Stimulated activated CD4-positive, alpha-beta T cell treated with anti-CD3 and anti-CD28 coated beads, Interleukin-12 subunit alpha, Interleukin-12 subunit beta, amount 100 ng/mL, for 48 hours (primary cell): ENCODE results near the gene NALCN.

Experiments
- DNase-seq, 3 donors: peaks; one replicate each; pipeline ENCODE4 v3.0.0-alpha.2; 2020; ENCODE audit warnings: low read depth in 2 of 3, low spot score in 1 of 3

The NALCN gene

DNA sequence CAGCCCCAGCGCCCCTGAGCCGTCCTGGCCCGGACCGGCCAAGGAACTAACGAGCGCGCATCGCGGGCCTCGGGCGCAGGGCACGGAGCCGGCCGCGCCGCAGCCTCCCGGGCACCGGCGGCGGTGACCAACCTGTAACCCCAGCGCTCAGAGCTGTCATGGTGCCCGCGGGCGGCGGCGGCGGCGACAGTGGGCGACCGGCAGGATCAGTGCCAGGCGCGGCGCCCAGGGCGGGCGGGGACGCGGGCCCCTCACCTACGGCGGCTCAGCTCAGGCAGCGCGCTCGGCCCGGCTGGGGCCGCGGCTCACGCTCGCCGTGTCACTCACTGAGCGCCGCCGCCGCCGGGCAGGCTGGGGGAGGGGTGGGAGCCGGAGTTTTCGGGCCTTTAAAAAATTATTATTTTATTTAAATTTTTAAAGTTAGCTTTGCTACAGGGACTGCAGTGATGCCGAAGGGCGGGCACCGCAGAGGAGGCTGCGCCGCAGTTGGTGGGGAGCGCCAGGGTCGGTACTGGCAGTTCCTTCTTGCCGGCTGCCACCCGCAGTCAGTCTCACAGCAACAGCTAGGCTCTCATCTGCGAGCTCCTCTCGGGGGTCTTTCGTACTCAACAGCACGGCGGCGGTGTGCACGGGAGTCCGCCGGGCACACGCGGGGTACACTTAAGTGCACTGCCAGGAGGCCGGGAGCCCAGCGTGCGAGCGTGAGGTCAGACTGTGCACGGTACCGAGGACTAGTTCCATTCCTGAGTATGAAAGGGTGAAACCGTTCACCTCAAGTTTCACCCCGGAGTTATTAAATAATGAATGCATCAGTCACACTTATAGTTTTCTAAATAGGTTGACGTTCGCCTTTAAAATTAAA is at the start of gene NALCN:
TSS of gene NALCN (minus strand) at position 328 of the 862 bp plus-strand sequence. CDS start 17,382 bp downstream, outside the sequence.
- DNase-seq = no peak

DNA sequence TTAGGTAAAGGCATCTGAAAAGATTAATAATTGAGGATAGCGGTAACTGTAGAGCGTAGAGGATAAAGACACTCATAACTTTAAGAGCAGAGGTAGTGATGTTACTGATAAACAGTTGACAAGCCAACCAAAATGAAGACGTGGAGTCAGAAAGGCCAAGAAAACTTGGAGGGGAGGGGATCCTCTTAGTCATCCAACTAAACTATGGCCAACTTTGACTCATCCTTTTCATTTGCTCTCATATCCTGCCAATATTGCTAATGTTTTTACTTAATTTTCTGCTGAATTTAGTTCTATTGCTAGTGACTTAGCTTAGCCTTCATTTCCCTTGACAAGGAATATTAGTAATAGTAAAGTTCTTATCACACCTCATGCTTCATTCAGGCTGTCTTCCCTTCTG is 49.6 kb upstream of the NALCN start:
- no peak for DNase-seq

DNA sequence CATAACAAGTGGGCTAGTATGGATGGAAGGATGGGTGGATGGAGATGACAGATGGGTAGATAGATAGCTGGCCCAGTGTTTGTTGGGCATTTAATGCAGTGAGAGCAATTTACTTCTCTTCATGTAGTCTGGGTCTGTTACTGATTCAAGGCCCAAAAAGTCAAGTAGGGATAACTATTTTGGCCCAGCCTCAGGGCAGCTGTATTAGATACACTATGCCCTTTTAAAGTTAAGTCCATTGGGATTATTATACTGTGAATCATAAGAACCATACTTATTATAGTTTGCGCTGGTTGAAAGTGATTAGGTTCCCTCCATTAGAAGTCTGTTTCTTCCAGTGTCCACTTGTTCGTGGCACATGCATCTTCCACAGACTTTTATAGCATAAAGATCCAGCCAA is 40.9 kb upstream of the NALCN start:
- DNase-seq = no peak

DNA sequence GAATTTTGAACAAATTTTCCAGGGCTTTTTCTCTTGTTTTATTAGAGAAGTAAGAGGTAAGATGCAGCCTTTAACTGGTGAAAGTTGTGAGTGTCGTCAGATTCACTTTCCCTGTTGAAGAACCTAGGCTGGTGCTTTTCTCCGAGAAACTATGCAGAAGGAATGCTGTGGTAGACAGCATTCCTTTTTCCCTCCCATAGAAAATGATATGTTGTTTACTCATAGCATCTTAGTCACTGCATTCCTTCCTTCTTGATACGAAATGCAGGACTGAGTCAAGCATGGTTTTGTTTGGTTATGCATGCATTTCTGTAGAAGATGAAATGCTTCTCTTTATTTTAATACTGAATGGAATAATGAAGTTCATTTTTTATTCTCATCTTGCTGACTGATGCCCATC is 39.6 kb upstream of the NALCN start:
- DNase-seq = no peak

DNA sequence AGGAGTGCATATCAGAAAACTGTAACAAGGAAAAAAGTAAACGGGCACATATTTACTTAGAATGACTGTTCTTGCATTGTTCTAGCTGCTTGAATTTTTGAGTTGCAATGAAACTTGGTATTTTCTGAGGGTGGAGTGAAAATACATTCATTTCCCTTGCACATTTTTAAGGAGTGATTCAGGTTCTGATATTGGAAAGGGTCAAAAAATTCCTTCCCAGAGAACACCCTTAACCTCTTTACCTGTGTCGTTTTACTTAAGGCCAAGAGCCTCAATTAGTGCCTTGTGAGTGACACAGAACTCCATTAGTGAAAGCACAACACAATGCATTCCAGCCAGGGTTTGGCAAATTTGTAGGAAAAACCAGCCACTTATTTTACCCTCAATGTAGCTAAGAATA is 38.5 kb upstream of the NALCN start:
- no peak for DNase-seq

DNA sequence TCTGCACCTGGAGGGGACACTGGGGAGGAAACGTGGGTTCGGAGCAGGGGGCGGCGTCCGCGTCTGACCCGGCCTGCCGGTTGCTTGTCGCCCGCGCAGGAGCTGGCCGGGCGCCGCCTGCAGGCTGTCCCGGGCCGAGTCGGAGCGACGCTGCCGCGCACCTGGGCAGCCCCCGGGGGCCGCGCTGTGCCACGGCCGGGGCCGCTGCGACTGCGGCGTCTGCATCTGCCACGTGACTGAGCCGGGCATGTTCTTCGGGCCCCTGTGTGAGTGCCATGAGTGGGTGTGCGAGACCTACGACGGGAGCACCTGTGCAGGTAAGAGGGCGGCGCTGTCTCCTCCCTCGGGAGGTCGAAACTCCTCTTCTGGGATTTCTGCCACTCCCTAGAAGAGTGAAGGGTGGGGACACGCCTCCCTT is 37.5 kb upstream of the NALCN start:
- DNase-seq = no peak

DNA sequence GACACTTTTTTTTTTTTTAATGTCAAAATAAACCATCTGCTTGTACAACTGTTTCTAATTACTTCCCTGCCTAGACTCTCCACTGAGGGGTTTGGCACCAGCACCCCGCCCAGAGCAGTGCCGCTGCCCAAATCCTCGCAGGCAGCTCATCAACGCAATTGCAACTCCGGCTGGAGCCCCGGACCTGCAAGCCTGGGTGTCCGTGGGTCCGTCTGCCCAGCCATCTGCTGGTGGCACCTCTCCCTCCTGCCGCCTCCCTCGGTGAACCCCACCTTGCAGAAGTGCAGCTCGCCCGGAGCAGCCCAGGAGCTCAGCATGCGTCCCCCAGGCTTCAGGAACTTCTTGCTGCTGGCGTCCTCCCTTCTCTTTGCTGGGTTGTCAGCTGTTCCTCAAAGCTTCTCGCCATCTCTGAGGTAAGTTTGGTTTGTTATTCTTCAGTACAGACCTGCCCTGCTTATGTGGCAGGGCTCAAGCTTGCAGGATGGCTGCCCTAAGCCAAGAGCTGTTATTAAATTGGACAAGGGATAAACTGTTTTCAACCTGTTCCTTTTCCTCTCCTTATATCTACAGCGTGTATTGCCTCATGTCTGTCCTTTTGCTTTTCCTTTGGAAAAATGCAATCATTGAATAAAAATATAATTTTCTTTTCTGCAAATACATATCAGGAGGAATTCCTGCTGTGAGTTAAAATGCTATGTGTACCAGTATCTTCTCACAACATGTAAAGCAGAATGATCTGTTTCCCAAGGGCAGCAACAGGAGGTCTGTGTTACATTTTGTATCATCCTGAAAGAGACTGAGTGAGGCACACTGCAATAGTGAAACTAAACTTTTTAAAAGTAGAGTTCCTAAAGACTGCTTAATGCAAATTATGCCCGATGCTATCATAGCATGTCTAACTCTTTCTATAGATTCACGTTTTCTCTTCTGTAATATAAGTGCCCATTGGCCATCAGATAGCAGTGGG is 36.5 kb upstream of the NALCN start, which contains the start of gene ITGBL1:
TSS of gene ITGBL1 (plus strand) at position 157 of the 967 bp plus-strand sequence. CDS start at position 316, 159 bp downstream.
- no peak for DNase-seq

DNA sequence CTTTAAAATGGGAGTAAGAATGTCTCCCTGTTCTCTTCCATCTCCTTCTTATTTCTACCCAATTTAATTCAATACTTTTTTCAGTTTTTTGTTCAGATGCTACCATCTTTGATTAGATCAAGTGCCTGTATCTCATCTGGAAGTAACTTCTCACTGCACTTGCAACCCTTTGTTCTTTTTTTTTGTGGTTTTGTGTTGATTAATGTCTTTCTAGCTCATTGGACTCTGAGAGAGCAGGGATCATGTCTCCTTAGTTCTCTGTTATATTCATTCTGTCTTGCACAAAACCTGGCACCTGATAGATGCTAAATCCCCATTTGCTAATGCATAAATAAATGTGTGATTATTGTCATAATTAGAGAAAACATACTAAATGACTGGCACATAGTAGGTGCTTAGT is 35.3 kb upstream of the NALCN start:
- DNase-seq = no peak

DNA sequence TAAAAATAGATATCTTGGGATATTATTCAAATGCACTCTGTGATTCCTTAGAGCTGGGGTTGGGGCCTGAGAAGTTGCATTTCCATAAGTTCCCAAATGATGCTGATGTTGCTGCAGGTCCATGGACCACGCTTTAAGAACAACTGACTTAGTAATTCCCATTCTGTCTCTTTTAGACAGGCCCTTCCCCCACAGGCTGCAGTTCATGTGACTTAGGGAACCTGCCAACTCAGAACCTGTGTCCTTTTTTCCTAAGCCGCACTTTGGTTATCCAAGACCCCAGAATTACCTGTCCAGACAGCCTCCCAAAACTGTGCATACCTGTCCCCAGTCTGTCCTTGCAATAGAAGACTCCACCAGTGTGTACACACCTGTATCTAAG is 34.4 kb upstream of the NALCN start:
- DNase-seq = no peak

DNA sequence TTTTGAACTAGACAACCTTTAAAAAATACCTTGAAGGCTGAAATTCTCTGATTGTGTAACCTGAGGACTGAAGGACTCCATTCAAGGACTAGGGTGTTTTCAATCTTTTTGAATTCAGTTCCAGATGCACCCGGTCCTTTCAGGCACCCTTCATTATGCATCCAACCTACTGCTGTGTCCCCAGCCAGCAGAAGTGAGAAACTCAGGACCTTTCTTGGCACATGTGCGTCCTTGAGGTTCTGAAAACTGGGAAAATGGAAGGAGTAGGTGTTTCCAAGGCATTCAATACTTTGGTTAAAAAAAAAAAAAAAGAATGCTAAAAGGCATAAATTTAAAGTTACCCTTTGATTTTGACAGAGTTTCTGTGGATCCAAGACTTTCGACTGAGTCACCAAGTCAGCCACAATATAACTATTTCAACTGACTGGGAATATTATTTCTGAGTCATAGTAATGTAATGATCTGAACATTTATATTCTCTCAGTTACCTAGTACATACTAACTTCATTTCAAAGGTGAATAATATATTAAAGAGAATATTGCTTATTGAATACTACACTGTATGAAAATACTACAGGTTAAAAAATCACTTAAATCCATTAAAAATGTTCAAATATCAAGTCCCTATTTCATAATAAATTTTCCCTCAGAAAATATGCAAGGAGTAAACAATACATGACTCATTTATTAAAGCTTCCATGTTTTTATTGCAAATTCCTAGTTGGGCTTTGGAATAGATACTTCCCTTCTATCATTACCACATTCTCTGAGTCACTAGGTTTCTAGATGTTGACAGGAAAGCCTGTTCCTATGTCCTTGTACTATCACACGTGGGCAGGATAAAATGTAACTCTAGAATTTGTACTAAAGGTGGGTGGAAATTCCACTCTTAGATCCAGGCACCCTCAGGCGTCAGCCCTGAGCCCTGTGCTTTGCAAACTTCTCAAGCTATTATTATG is 33.8 kb upstream of the NALCN start:
- no peak for DNase-seq

DNA sequence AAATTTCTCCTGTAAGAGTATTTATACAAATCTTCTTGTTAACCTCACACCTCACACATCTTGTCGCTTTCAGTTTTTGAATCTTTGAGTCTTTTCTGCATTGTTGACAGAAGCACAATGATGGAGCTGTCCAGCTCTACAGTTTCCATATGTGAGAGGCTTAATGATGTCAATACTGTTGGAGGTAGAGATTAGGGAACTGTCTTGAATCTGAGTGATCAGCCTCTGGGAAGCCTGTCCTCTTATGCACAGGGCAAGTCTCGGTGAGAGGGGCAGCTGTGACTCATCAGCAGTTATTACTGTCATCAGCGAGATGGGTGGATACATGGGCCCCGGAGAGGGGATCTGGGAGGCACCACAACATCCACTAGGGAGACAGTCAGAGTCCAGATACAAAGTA is 31.5 kb upstream of the NALCN start:
- no peak for DNase-seq

DNA sequence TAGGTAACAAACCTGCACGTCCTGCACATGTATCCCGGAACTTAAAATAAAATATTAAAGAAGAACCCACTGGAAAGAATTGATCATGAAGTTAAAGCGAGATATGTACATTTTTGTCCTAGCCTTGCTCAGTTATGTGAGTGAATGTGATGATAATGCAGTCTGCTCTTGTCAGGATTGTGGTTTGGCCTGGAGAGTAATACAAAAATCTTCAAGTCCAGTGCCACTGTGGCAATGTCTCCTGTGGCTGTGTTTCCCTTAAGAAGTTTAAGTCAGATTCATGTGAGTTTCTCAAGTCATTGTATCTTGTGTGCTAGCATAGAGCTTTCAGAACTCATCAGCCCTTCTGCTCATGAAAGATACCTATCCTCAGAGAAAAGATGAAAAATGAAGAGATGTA is 18.2 kb upstream of the NALCN start:
- DNase-seq = no peak

DNA sequence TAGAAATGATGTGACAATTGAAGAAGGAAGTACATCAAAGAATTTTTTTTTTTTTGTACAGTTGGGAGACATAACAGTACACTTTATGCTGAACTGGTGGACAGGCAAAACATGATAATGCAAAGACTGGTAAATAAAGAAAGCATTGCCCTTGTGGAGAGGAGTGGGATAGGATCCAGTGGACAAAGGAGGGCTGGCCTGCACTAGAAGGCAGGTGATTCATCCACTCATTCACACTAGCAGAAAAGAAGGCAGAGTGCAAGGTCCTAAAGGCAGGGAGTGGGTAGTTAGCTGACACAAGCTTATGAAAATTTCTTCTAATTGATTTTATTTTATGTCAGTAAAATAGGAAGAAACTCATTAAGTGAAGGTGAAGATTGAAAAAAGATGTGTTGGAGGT is 17.6 kb upstream of the NALCN start:
- DNase-seq = no peak

DNA sequence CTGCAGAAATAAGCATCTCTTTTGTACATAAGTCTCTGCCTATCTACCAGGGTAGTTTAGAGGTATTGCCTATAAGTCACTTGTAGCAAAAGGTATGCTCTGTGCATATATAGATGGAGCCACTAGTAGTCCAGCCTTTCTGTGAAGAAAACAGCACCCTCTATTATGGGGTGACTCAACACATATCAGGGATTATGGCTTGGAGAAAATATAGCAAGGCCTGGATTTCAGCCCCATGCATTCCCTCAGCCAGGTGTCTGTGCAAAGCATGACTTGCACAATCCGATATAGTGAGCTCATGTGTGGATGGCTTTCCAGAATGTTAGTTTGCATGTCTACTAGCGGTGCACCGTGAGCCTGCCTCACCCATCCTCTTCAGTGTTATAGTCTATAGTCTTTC is 13.4 kb upstream of the NALCN start:
- DNase-seq = no peak

DNA sequence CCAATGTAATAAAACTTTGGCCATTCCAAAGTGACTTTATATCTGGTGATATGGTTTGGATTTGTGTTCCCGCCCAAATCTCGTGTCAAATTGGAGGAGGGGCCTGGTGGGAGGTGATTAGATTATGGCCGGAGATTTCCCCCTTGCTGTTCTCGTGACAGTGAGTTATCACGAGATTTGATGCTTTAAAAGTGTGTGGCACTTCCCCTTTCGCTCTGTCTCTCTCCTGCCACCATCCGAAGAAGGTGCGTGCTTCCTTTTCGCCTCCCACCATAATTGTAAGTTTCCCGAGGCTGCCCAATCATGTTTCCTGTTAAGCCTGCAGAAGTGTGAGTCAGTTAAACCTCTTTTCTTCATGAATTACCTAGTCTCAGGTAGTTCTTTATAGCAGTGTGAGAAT is 9.3 kb upstream of the NALCN start:
- DNase-seq = no peak

DNA sequence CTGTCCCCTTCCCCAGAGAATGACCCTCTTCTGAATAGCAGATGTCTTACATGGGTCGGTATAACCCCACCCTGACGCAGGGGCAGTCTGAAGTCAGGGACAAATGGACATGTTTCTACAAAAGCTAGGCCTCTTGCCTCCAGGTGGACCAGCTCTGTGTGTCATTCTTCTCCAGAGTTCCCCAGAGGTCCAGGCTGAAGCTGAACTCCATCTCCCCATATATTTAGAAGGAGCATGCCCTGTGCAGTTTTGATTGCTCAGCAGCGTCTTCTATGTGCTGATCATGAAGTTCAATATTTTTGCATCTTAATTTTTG is 8.8 kb upstream of the NALCN start:
- no peak for DNase-seq

DNA sequence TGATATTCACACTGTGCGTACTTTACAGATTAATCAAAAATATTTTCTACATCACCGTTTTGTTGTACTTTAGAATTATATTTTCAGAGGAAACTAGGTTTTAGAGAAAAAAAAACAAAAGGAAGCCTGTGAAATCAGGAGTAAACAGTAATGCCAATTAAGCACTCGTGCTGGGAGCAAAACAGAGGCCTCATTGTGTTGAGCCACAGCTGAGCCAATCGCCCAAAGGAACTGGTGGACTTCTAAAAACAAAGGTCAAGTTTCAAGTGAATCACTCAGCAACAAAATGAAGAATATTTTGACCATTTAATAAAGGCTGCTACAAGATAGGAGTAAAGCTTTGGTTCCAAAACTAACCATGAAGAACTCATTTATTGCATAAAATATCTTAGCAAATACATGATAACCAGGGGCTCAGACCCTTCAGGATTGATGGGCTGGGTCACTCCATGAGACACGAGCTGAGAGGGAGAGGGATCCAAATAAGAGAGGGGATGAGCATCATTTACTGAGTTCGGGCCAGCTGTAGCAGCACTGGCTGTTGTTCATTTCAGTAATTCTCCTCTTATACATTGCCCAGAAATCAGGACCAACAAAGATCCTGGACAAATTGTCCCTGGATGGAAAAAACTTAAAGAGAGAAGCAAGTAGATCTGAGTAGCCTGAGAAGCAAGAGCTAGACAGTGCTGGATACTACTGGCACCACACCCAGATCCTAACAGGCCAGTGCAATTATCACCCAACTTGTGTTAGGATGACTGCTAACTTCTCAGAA is 8.3 kb upstream of the NALCN start:
- DNase-seq = no peak

DNA sequence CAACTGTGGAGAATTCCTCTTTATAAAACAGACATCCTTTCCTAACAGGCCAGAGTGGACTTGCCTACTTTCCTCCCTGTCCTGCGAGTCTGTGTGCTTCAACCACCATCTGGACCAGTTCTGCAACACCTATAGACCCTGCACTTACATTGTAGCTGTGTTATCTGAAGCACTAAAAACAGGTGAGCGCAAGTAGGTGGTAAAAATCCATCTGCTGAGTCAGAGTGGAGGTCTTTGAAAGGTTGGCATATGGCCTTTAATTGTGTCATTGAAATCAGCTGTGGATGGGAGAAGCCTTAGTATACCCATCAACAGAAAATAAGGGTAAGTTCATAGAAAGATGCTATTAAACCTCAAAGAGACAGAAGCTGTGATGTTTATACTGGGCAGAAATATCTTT is 7.6 kb upstream of the NALCN start:
- DNase-seq = no peak

DNA sequence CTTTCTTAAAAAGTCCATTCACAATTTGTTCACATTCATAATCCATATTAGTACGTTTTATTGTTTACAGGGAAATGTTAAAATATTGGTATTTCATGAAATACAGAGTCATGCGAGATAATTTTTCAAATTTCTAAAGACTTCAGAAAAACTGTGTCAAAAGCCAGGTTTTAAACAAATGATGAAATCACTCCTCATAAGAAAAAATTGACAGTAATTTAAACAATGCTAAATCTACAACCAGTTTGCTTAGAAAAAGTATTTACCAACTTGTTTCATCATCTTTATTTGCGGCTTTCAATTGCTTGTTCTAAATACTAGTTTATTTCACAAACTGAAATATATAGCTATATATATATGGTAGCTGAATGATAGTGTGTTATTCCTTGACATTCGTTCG is 1.2 kb upstream of the NALCN start:
- no peak for DNase-seq

DNA sequence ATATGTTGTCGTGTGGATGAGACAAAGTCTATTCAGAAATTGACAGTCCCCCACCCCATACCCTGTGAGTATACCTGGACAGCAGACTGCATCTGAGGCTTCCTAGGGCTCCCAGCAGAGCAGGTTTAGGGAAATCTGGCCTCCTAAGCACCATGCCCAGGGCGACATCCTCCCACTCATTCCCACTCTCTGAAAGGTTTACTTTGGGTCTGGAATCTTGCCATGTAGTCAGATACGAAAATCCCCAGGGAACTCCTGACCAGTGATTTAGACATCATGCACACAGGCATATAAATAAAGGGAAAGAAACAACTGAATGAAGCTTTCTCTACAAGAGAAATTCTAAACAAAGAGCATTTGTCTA is 717 bp upstream of the NALCN start:
- DNase-seq = no peak
